HL-60 (cell line): ENCODE measurements around the gene ITIH3.
A peak's percentile ranks its signal among the peaks of the same experiment; 100 is the strongest.

Experiments used
- DNase-seq, 2 experiments: peaks; one replicate each; pipeline ENCODE4 v3.0.0-alpha.2; 2010 to 2020; ENCODE audit warnings: low read depth in 1 of 2, low spot score in 1 of 2
- H3K27ac ChIP-seq: fragments of 250-450 bp; sonication (Bioruptor Pico); replicated peaks from 2 replicates; pipeline ENCODE4 v1.5.1; 2020; ENCODE audit warnings: mild to moderate bottlenecking, moderate library complexity
- H3K27me3 ChIP-seq: fragments of 250-450 bp; sonication (Bioruptor Pico); 2 replicates; pipeline ENCODE4 v1.5.1; 2021; ENCODE audit warnings: mild to moderate bottlenecking, moderate library complexity; ENCODE audit not compliant: insufficient read depth, poor library complexity, severe bottlenecking
- H3K4me3 ChIP-seq: replicated peaks from 2 replicates; pipeline ENCODE4 v1.5.1; 2011; ENCODE audit warnings: mild to moderate bottlenecking, control low read depth, low read length; ENCODE audit not compliant: insufficient read depth
- CTCF ChIP-seq: IDR thresholded peaks from one replicate; pipeline ENCODE4 v1.5.1; 2011; ENCODE audit warnings: low read length, control low read depth, inconsistent platforms; ENCODE audit not compliant: insufficient read depth
- GABPA ChIP-seq: IDR thresholded peaks from 2 replicates; pipeline ENCODE4 v1.6.1; 2012; ENCODE audit warnings: low read depth
- POLR2AphosphoS5 ChIP-seq: IDR thresholded peaks from 2 replicates; pipeline ENCODE4 v1.6.1; 2012; ENCODE audit warnings: low read depth
- REST ChIP-seq: IDR thresholded peaks from 2 replicates; pipeline ENCODE4 v1.6.1; 2012; ENCODE audit warnings: low read depth; ENCODE audit not compliant: insufficient replicate concordance
- SPI1 ChIP-seq: IDR thresholded peaks from 2 replicates; pipeline ENCODE4 v1.6.1; 2012; ENCODE audit warnings: low read depth, mild to moderate bottlenecking, borderline replicate concordance

ITIH3 gene

GRCh38 chr3:52773361-52774065 is 21.1 kb upstream of the ITIH3 start:
- Histone ChIP-seq H3K4me3 (no peak overlapping the region), H3K27me3 (no peaks in the 10 kb centered on the region), H3K27ac (no peak overlapping the region)
- no peak for DNase-seq
- TF ChIP-seq SPI1 (no peak), POLR2AphosphoS5 (no peak), GABPA (no peak), CTCF (no peak), REST (no peak)

- Histone ChIP-seq H3K4me3 (no peak overlapping the region), H3K27me3 (no peaks in the 10 kb centered on the region), H3K27ac (no peak overlapping the region)
- TF ChIP-seq CTCF (no peak), GABPA (no peak), REST (no peak), SPI1 (no peak), POLR2AphosphoS5 (no peak)
- no peak for DNase-seq
Observed at GRCh38 chr3:52774066-52774713, 20.4 kb upstream of the ITIH3 start.

GRCh38 chr3:52774901-52775864 is 19.4 kb upstream of the ITIH3 start:
- TF ChIP-seq SPI1 (no peak), REST (no peak), GABPA (no peak), POLR2AphosphoS5 (no peak), CTCF (no peak)
- no peaks in the 10 kb centered on the region for H3K27me3 ChIP-seq
- peak in 1 of 2 experiments; percentile 56 for DNase-seq
- peak overlapping the region; percentile 46 for H3K27ac ChIP-seq
- no peak overlapping the region for H3K4me3 ChIP-seq
